COR-L47 (cell line): ENCODE data around the gene MGAT5.

Experiments used
- DNase-seq: peaks from one replicate; lab custom pipeline; 2025; lab: John Stamatoyannopoulos, UW

Gene MGAT5

DNA sequence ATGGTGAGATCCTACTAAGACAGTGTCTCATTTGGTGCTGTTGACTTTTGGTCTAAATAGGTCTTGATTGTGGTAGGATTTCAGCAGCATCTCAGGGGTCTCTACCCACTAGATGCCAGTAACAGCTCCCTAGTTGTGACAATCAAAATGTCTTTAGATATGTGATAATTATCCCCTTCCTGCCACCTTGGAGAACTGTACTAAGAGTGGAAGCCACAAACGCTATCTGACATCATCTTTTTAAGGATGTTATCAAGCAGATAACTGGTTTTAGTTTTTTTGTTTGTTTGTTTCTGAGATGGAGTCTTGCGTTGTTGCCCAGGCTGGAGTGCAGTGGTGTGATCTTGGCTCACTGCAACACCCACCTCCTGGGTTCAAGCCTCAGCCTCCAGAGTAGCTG lies 3.1 kb downstream of the MGAT5 start:
- DNase-seq = no peak

DNA sequence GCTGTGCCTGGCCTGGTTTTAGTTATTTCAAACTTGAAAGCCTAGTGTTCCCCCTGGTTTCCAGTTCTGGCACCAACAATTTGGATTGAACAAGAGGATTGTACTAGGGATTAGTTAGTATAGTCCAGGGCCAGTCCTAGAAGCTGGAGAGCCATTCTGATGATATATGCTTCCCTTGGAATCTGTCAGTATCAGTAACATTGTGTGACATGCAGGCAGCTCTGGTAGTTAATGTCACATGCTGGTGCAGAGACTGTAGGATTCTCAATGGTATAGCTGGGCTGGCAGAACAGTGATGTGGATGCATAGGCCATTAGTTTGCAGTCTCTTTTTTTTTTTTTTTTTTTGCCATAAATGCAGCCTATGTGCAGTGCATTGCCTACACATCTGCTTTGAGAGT lies 3.6 kb downstream of the MGAT5 start:
- DNase-seq = no peak

DNA sequence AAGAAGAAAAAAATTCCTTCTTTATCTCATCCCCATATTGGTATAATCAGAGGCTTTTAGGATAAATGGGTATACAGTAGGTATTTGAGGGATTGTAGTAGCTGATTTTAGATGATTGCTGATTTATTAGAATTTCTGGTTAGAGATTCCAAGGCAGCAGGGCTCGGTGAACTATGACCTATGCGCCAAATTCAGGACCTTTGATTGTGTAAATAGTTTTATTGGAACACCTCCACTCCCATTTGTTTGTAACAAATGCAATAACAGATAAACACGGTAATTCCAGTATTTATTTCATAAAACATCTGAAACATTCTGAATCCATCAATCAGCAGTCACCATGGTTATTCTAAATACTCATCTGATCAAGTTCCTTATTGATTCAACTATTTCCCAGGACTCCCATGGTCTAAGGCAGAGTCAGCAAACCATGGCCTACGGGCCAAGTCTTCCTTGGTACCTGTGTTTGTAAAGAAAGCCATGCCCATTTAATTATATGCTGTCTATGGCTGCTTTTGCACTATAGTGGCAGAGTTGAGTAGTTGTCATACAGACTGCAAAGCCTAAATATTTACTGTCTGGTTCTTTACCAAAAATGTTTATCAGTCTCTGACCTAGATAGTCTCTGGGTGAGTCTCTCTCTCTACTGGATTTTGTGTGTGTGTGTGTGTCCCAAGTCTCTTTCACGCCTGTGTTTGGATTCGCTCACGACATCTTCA lies 4.3 kb downstream of the MGAT5 start:
- no peak for DNase-seq

DNA sequence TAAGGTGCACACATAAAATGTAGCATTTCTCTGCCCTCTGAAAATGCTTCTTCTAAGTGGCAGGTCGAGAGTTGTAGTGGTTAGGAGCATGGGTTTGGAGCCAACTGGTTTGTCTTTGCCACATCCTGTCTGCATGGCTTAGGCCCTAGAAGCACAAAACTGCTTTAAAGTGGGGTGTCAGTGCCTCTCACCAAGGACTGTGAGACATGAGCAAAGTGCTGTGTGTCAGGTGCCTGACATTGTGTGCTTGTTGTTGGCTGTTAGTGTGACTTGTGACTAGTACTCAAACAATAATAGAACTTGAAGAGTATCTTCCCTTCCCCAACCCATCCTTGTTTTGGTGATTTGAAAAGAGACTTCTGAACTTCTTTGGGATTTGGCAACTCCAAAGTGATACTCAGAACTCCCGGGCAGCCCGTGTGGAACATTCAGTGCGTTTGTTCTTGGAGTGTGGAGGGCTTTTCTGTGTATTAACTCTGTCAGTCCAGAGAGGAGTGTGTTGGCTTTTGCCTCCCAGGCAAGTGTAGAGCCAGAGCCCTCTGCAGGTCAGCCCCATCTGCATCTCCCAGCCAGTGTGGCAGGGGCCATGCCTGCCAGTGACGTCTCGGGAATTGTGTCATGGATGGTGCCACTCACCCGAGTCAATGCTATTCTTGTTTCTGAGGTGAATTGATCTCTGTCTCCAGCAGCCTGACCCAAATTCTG lies 5.0 kb downstream of the MGAT5 start:
- no peak for DNase-seq

DNA sequence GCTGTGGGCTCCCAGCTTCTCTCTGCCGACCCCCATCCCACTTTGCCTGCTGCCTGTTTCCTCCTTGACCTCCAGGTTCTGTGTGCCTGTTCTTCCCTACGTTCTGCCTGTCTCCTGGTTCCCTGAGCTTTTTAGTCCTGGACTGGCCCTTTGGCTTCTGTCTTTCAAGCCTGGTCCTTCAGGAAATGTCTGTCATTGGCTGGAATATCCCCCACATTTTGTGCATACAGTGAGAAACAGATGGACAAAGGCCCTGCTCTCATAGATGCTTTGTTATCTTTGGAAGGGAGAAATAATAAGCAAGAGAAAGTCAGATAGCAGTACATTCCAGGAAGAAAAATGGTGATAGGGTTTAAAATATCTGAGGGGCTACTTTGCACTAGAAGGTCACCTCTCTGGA lies 5.7 kb downstream of the MGAT5 start:
- DNase-seq = no peak

DNA sequence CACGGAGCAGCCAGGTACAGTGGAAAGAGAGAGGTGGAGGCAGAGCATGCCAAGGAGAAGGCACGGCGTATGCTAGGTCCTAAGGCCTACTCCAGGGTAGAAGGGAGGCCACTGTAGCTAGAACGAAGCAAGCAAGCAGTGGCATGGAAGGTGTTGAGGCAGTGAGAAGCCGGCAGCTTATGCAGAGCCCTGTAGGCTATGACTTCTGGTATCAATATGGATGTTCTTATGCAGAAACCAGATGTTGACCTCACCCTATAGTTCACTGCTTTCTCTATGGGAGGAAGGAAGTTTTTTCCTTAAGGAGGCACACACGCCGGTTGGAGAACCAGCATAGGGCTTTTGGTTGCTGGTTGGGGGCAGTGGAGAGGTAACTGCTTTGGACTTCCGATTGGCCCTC lies 6.1 kb downstream of the MGAT5 start:
- DNase-seq = no peak

DNA sequence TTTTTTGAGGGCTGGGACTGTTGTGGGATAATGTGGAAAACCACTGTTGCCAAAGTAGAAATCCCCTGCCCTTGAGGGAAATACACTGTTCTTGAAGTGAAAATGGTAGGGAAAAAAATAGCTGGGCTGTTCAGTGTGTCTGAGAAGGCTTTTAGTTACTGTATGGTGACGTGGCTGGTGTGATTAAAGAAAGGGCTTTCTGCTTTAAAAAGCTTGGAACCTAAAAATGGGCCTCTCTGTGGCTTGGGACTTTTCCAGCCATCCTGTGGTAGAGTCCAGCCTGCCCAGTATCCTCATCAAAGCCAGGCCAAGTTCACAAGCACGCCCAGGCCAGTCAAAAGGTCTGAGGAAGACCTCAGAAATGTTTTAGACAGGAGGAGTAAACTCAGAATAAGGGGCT lies 6.8 kb downstream of the MGAT5 start:
- no peak for DNase-seq

DNA sequence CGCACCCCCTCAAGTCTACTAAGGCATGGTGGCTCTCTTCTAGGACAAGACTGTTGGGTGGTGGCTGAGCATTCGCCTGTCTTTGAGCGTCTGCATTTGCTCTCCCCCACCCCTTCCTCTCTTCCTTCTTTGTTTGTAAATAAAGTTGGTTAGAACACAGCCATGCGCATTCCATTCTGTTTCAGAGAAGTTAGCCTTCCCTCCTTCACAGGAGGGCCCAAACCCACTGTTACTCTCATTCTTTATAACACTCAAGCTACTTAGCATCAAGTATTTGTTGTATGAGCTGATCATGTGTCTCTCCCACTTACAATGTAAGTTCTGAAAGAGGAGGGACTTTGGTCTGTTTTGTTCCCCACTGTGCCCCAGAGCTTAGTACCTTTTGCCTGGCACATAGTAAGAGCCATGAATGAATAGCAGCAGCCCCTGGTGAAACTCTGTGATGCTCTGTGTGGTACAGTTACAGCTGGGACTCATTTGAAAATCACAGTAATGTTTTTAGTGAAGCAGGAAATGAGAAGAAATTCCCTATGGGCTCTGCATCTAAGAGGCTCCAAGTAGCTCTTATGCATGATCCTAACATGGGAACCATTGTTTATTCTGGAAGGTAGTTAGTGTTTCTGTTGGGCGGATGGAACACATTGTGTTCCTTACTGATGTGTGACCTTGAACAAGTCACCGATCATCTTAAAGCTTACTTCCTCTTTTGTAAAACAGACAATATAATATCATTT lies 7.7 kb downstream of the MGAT5 start:
- no peak for DNase-seq

DNA sequence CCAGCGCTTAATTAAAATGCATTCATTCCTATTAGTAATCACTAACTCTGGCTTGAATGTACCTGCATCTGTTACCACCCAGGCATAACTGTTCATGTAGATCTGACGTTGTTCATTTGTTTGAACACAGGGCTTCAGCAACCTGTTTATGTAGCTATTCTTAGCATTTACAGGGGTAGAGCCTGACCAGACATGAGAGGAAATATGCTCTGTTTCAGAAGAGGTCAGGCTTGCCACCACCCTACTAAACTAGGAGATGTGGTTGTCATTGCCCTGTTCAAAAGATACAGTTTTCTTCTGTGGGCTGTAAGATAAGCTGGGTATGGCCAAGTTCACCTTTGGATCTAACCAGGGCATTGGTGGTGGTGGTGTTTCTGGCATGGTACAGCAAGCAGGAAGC lies 8.8 kb downstream of the MGAT5 start:
- no peak for DNase-seq

DNA sequence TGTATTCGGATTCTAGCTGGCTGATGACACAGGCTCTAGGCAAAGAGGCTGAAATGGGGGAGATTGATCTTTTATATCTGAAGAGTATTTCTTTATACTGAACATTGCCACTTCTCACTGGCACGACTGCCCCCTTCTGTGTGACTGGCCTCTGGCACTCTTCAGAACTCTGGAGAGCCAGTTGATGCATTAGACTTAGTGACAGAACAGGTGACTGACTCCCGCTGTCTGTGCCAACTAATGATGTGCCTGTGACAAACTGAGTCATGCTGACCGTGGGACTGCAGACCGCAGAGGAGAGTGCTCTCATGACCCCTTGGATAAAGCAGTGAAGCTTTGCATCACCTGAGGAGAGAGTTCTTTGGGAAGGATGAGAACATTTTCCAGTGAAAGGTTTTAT lies 14.4 kb downstream of the MGAT5 start:
- no peak for DNase-seq

DNA sequence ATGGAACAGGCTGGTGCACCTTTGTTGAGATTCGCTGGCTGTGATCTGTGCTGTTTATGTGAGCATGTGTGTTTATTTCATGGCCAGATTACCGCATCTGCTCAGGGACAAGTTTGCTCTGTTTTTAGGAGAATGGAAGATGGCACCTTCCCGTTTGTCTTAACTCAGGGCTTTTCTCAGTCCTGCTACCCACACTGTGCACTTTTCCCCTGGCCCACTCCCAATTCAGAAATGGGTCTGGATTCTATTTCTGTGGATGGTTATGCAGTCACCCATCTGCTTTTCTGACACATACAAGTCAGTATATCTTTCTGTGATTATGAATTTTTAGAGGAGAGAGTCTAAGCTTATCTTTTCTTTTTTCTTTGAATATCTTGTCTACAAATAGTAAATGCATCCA lies 15.4 kb downstream of the MGAT5 start:
- DNase-seq = no peak

DNA sequence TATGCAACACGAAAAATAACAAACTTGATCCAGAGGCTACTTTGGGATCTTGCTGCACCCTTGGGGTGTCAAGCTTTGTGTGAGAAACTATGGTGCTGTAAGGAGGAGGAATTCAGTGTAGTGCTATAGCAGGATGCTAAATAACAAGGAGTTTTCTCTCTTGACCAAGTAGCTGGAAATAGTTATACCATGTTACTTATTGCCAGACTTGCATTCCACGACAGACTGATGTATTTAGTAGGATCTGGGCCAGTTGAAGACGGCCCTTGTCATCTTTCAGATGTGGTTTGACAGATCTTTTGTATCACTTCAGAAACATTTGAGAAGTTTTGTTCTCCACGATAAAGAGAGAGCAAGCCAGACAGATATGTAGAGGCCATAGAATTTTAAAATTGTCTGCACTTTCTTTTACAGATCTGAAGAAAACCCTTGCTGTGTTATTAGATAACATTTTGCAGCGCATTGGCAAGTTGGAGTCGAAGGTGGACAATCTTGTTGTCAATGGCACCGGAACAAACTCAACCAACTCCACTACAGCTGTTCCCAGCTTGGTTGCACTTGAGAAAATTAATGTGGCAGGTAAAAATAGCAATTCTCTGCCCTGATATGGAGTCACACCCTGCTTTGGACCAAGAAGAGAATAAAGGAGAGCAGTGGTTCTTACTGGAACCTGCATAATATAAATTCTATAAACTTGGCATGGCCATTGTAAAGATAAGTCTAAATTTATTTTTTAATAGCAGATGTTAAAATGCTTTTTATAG lies 16.3 kb downstream of the MGAT5 start:
- no peak for DNase-seq

DNA sequence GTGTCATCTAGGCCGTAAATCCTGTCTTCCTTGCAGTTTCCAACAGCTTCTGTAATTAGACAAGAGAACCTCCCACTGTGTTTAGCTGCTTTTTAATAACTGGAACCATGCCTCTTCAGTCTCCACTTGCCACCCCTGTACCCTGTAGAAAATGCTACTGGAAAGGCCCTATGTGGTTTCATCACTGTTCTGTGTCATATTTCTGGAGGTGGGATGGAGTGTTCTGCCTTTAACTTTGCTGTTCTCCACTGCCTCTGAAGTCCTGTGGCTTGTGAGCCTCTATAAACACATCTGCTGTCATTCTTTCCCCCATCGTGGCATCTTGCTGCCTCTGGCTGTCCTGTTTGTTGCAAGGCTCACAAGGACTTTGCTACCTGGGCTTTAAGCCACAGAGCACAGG lies 17.9 kb downstream of the MGAT5 start:
- peak; percentile 27 for DNase-seq

DNA sequence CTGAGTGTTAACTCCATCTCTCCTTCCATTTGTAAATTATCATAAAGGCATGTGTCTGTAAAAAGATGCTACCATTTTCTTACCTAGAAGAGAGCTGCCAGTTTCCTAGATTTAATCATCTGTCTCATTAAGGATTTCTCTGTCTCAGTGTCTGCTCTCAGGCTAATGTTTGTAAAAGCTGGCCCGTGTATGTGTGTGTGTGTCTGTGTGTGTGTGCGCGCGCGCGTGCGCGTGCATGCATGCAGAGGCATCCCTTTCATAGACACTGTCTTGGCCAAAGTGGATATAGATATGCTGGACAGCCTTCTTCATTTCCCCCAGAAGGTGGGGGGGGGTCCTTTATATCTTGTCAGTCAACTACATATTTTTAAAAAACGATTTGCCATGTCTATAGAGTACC lies 18.9 kb downstream of the MGAT5 start:
- DNase-seq = no peak

DNA sequence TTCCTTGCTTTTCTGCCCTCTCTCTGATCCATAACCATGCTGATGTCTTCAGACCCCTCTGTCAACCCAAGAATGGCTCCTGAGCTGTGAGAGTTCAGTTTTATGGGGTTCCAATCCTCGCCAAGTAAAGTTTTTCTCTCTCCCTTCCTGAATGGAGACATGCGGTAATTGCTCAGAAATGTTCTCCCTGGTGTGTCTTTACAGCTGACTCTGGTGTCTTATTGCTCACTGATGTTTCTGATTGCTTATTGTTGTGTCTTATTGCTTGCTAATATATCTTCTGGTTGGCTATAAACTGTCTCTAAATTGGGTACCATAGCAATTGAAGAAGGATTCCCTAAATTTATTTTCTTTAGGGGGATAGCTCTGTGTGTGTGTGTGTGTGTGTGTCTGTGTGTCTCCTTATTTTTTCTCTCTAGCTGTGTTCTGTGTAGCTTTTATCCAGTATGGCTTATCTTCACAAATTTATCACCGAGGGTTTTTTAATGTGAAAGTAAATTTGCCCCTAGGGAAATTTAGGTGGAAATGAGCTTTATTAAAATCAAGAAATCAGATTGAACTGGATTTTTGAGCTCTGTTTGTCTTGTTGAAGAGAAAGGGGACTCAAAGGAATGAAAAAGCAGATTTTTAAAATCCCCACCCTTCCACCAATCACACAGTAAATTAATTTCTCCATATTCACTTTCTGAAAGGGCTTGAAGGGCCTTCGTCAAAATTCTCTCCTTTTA lies 19.5 kb downstream of the MGAT5 start:
- DNase-seq = no peak

DNA sequence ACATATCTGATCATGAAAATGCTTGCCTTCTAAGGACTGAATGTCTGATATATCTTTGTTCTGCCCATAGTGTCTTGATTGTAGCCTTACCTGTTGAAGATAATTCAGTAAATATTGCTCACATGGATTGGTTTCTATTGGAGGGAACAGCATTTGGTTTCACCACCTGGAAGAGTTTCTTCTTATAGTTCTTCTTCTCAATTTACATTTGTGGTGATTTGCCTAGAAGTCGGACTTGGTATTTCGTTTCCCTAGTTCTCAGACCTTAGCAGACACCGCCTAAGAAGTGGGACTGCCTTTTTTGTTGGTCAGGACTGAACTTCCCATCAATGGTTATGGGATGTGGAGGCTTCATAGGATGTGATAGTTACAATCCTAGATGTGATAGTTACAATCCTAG lies 20.2 kb downstream of the MGAT5 start:
- DNase-seq = no peak

DNA sequence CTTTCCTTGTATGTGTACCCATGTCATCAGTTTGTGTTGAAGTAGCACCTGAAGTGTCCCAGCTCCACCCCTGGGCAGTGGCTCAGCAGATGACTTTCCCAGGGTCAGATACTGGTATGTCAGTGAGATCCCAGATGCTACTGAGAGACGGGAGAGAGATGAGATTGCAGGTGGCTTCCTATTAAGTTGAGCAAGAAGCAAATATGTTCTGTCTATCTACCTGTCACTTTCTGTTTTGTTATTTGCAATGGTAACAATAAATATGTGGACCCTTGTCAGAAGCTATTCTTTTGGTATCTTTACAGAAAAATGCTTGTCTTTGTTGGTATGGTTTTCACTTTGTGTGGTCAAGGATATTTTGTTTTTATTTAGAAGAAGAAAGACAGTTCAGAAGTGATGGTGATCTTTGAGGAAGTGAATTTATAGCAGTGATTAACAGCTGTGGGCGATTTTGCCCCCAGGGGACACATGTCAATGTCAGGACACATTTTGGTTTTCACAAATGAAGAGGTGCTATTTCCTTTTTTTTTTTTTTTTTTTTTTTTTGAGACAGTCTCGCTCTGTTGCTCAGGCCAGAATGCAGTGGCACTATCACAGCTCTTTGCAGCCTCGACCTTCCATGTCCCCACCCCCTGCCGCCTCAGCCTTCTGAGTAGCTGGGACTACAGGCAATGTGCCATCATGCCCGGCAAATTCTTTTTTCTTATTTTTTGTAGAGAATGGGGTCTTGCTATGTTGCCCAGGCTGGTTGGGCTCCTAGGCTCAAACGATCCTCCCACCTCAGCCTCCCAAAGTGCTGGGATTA lies 21.4 kb downstream of the MGAT5 start:
- no peak for DNase-seq

DNA sequence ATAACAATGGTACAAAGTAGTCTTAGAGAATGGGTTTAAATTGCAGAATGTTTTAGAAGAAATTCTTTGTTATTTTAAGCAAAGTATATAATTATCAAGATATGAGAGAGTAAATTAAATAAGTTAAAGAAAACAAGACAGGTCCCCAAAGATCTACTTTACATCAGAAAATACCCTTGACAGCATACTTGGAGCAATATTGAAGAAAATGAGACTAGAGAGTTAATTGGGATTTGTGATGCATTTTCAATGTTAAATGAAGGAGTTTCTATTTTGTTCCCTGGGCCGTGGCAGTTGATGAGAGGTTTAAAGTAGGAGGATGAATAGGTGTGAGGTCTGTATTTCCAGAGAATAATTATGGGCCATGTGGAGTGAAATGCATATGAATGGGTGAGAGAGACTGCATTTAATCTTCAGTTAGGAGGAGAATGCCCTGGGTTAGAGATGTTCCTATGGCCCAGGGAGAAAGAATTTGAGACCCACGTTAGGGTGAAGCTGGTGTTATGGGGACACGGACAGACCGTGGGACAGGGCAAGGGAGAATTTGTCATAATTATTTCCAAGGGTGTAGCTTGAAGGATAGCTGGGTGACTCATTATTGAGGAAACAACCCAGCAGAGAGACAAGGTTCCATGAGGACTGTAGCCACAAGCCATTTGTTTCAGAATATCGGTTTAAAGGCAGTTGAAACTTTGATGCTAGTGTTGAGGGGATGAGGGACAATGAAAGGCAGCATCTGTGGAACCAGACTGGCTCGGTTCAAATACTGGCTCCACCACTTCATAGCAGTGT lies 22.7 kb downstream of the MGAT5 start:
- DNase-seq = no peak

DNA sequence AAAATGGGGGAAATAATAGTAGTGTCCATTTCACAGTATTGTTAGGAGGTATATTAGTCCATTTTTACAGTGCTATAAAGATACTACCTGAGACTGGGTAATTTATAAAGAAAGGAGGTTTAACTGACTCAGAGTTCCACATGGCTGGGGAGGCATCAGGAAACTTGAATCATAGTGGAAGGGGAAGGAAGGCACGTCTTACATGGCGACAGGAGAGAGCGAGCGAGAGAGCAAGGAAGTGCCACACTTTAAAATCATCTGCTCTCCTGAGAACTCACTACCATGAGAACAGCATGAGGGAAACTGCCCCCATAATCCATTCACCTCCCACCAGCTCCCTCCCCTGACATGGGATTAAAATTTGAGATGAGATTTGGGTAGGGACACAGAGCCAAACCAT lies 23.4 kb downstream of the MGAT5 start:
- DNase-seq = no peak

DNA sequence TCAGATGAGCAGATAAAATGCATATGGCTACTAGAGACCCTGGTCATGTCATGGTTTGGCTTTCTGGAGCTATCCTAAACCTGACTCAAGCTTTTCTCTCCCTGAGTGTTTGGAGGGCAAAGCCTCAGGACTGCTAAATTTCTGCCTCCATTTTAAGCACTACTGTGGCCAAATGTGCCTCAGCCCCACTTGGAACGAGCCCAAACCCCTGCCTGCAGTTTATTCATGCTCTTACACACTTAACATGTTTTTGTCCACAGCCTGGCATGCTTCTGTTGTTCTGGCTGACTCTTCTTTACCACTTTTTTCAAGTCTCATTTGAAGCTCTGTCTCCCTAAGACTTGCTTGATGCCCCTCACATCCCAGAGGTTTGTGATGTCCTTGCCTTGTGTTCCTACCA lies 24.7 kb downstream of the MGAT5 start:
- DNase-seq = no peak
